HG02642 (cell line): ENCODE results near the gene UBAP1L.
"Not testable (repeated sequence)": the region's sequence is repeated elsewhere in the genome, so short reads cannot be mapped to it uniquely, and the experiment has no call there.

Experiments
- ATAC-seq: cut with Tn5 transposase; IDR thresholded peaks from one replicate; pipeline ENCODE4 v1.9.1; 2021; ENCODE audit warnings: mild to moderate bottlenecking; ENCODE audit not compliant: unreplicated experiment, poor library complexity

UBAP1L gene

GRCh38 chr15:65085990-65086679, 28.9 kb downstream of the UBAP1L start:
- ATAC-seq = no peak

GRCh38 chr15:65085207-65085753, 29.7 kb downstream of the UBAP1L start:
- ATAC-seq = no peak

- no peak for ATAC-seq
These were observed 30.3 kb downstream of the UBAP1L start for GRCh38 chr15:65084500-65085206.

GRCh38 chr15:65083262-65083701, 31.7 kb downstream of the UBAP1L start:
- ATAC-seq = no peak

GRCh38 chr15:65082303-65082953, 32.6 kb downstream of the UBAP1L start:
- ATAC-seq = no peak

GRCh38 chr15:65081758-65082157, 33.2 kb downstream of the UBAP1L start:
- no peak for ATAC-seq

GRCh38 chr15:65081270-65081669, 33.7 kb downstream of the UBAP1L start:
- ATAC-seq = no peak

- ATAC-seq = no peak
These were observed 35.4 kb downstream of the UBAP1L start for GRCh38 chr15:65079580-65079979.

- no peak for ATAC-seq
These were observed 37.0 kb downstream of the UBAP1L start for GRCh38 chr15:65077981-65078352.

- ATAC-seq = no peak
These were observed 37.6 kb downstream of the UBAP1L start for GRCh38 chr15:65077291-65077980.

GRCh38 chr15:65076486-65077290, 38.3 kb downstream of the UBAP1L start, which contains the start of gene KBTBD13:
TSS of gene KBTBD13 (plus strand) at chr15:65076746. CDS start at chr15:65076816, 70 bp downstream.
- ATAC-seq = no peak

- ATAC-seq = not testable (repeated sequence)
These were observed 39.2 kb downstream of the UBAP1L start for GRCh38 chr15:65075607-65076395.

GRCh38 chr15:65074946-65075345, 40.1 kb downstream of the UBAP1L start:
- not testable (repeated sequence) for ATAC-seq

GRCh38 chr15:65072617-65073016, 42.4 kb downstream of the UBAP1L start:
- no peak for ATAC-seq

GRCh38 chr15:65072027-65072426, 43.0 kb downstream of the UBAP1L start:
- no peak for ATAC-seq

- ATAC-seq = no peak
These were observed 43.6 kb downstream of the UBAP1L start for GRCh38 chr15:65071381-65071811.

GRCh38 chr15:65069779-65070546, 45.0 kb downstream of the UBAP1L start:
- no peak for ATAC-seq

- ATAC-seq = no peak
These were observed 45.8 kb downstream of the UBAP1L start for GRCh38 chr15:65069179-65069578.
